HCT116 (cell line): Measurements from ENCODE around the gene CACNA2D3. TPM values are rescaled to one million over a fixed set of nuclear protein-coding genes. Genes with fewer than 3 reads are reported as not detected.

Source experiments
- ATAC-seq: fragments of 200-7000 bp; cut with Tn5 transposase; 2 replicates; pipeline ENCODE4 v1.9.1; 2020; ENCODE audit warnings: mild to moderate bottlenecking, moderate library complexity
- BruUV-seq: library from RNA; stranded (reverse); fragments of 400-500 nt; replicated peaks from 2 replicates; lab custom pipeline; 2021; lab: Mats Ljungman, UMichigan
- CTCF ChIA-PET: fragments of 300-600 bp; sonication (Branson Sonifier 250); formaldehyde crosslinking; loops from one replicate; lab custom pipeline; 2021; ENCODE audit warnings: antibody characterized with exemption; lab: Charles Lee
- POLR2A ChIA-PET: fragments of 300-600, 350-600 bp; sonication (Branson Sonifier 250); formaldehyde crosslinking; loops from one replicate; lab custom pipeline; 2021; ENCODE audit warnings: antibody characterized with exemption; lab: Charles Lee
- RAD21 ChIA-PET, 2 experiments: fragments of 300-600 bp; sonication (Branson Sonifier 250); formaldehyde crosslinking; loops; one replicate each; lab custom pipeline; 2023; ENCODE audit warnings: low total read pairs in 2 of 2; ENCODE audit not compliant: uncharacterized antibody in 2 of 2, unreplicated experiment in 2 of 2, low non-redundant PET in 1 of 2; lab: Charles Lee
- DNase-seq: peaks from one replicate; pipeline ENCODE4 v3.0.0-alpha.2; 2010; ENCODE audit warnings: low read depth, low spot score
- H2AFZ ChIP-seq: fragments of 200-600 bp; shearing (Covaris generic), sonication (generic); 2 replicates; pipeline ENCODE4 v1.6.1; 2017; ENCODE audit warnings: low read depth, mixed run types, mixed read lengths, antibody characterized with exemption, low read length; ENCODE audit not compliant: poor library complexity, severe bottlenecking
- H3K27ac ChIP-seq: 2 replicates; pipeline ENCODE4 v1.5.1; 2012; ENCODE audit warnings: low read depth, low read length
- H3K27me3 ChIP-seq: fragments of 200-600 bp; sonication (generic); 2 replicates; pipeline ENCODE4 v1.6.1; 2016; ENCODE audit warnings: mixed run types, low read length, mixed read lengths; ENCODE audit not compliant: insufficient read depth
- H3K36me3 ChIP-seq, 2 experiments: fragments of 200-500 bp in 1 of 2; fragments of 200-600 bp in 1 of 2; sonication (Bioruptor generic) in 1 of 2; sonication (generic) in 1 of 2; 2 replicates each; pipeline versions ENCODE4 v1.5.1 to v1.6.1; 2014 to 2016; ENCODE audit warnings: low read length in 2 of 2, inconsistent platforms in 1 of 2, mixed read lengths in 1 of 2, mixed run types in 1 of 2; ENCODE audit not compliant: insufficient read depth in 2 of 2, control insufficient read depth in 1 of 2
- H3K4me1 ChIP-seq, 2 experiments: fragments of 200-600 bp in 1 of 2; sonication (generic) in 1 of 2; 2 replicates each; pipeline versions ENCODE4 v1.5.1 to v1.6.1; 2012 to 2017; ENCODE audit warnings: low read length in 2 of 2, inconsistent platforms in 1 of 2, mild to moderate bottlenecking in 1 of 2, mixed read lengths in 1 of 2, mixed run types in 1 of 2, moderate library complexity in 1 of 2; ENCODE audit not compliant: insufficient read depth in 2 of 2, control insufficient read depth in 1 of 2
- H3K4me2 ChIP-seq: fragments of 200-600 bp; sonication (generic); 2 replicates; pipeline ENCODE4 v1.6.1; 2017; ENCODE audit warnings: mixed run types, low read length, mixed read lengths
- H3K4me3 ChIP-seq, 2 experiments: fragments of 200-600 bp in 1 of 2; sonication (generic) in 1 of 2; replicated peaks in 1 of 2; 2 replicates each; pipeline ENCODE4 v1.5.1; 2011 to 2016; ENCODE audit warnings: low read length in 2 of 2, control low read depth in 1 of 2, low read depth in 1 of 2, mild to moderate bottlenecking in 1 of 2, mixed read lengths in 1 of 2, mixed run types in 1 of 2
- H3K79me2 ChIP-seq: fragments of 200-600 bp; sonication (generic); 2 replicates; pipeline ENCODE4 v1.6.1; 2017; ENCODE audit warnings: mild to moderate bottlenecking, mixed run types, low read length, moderate library complexity, mixed read lengths; ENCODE audit not compliant: insufficient read depth
- H3K9ac ChIP-seq: fragments of 200-600 bp; sonication (generic); 2 replicates; pipeline ENCODE4 v1.6.1; 2016; ENCODE audit warnings: low read length, mixed read lengths
- H3K9me2 ChIP-seq: fragments of 200-600 bp; sonication (generic), shearing (Covaris generic); 2 replicates; pipeline ENCODE4 v1.6.1; 2017; ENCODE audit warnings: mixed run types, mild to moderate bottlenecking, moderate library complexity; ENCODE audit not compliant: insufficient read depth
- H3K9me3 ChIP-seq, 2 experiments: fragments of 200-500 bp in 1 of 2; fragments of 200-600 bp in 1 of 2; sonication (Bioruptor generic) in 1 of 2; sonication (generic) in 1 of 2; 2 replicates each; pipeline ENCODE4 v1.6.1; 2014 to 2017; ENCODE audit warnings: low read length in 2 of 2, mixed read lengths in 2 of 2, inconsistent platforms in 1 of 2, low read depth in 1 of 2, mild to moderate bottlenecking in 1 of 2, mixed run types in 1 of 2, moderate library complexity in 1 of 2; ENCODE audit not compliant: control insufficient read depth in 1 of 2, insufficient read depth in 1 of 2
- H4K20me1 ChIP-seq: fragments of 200-600 bp; sonication (generic), shearing (Covaris generic); 2 replicates; pipeline ENCODE4 v1.6.1; 2017; ENCODE audit warnings: mixed run types, mild to moderate bottlenecking, moderate library complexity; ENCODE audit not compliant: insufficient read depth
- CBX3 ChIP-seq: IDR thresholded peaks from 2 replicates; pipeline ENCODE4 v1.6.1; 2012; ENCODE audit warnings: low read depth
- CTCF ChIP-seq, 3 experiments: fragments of 200-600 bp in 1 of 3; sonication (generic) in 1 of 3; IDR thresholded peaks in 2 of 3; conservative IDR thresholded peaks in 1 of 3; 2 replicates each; pipeline ENCODE4 v1.5.1; 2012 to 2017; ENCODE audit warnings: low read depth in 2 of 3, low read length in 2 of 3, antibody characterized with exemption in 1 of 3, borderline replicate concordance in 1 of 3, control low read depth in 1 of 3, mild to moderate bottlenecking in 1 of 3, mixed read lengths in 1 of 3, mixed run types in 1 of 3, moderate library complexity in 1 of 3; ENCODE audit not compliant: insufficient read depth in 1 of 3
- ELF1 ChIP-seq: IDR thresholded peaks from 2 replicates; pipeline ENCODE4 v1.6.1; 2012; ENCODE audit warnings: low read depth, borderline replicate concordance
- EZH2 ChIP-seq: fragments of 200-600 bp; sonication (generic); IDR thresholded peaks from 2 replicates; pipeline ENCODE4 v1.6.1; 2017; ENCODE audit warnings: antibody characterized with exemption, mixed run types
- EZH2phosphoT487 ChIP-seq: fragments of 200-600 bp; IDR thresholded peaks from 2 replicates; pipeline ENCODE4 v1.6.1; 2018; ENCODE audit warnings: antibody characterized with exemption, borderline replicate concordance
- MAX ChIP-seq: IDR thresholded peaks from 2 replicates; pipeline ENCODE4 v1.6.1; 2012
- POLR2AphosphoS5 ChIP-seq: IDR thresholded peaks from 2 replicates; pipeline ENCODE4 v1.6.1; 2011; ENCODE audit warnings: mild to moderate bottlenecking, low read depth, low read length, moderate library complexity
- RAD21 ChIP-seq: IDR thresholded peaks from 2 replicates; pipeline ENCODE4 v1.6.1; 2012; ENCODE audit warnings: low read depth, mild to moderate bottlenecking
- REST ChIP-seq: IDR thresholded peaks from 2 replicates; pipeline ENCODE4 v1.6.1; 2012; ENCODE audit warnings: low read depth
- SP1 ChIP-seq: IDR thresholded peaks from 2 replicates; pipeline ENCODE4 v1.6.1; 2012; ENCODE audit warnings: low read depth
- SRF ChIP-seq: IDR thresholded peaks from 2 replicates; pipeline ENCODE4 v1.6.1; 2012; ENCODE audit warnings: low read depth
- TCF7L2 ChIP-seq: IDR thresholded peaks from 2 replicates; pipeline ENCODE4 v1.7.0; 2011; ENCODE audit warnings: borderline replicate concordance, inconsistent platforms; ENCODE audit not compliant: insufficient read depth, insufficient read length; ENCODE audit errors: extremely low read depth
- YY1 ChIP-seq: IDR thresholded peaks from 2 replicates; pipeline ENCODE4 v1.6.1; 2011; ENCODE audit warnings: low read length, low read depth, moderate library complexity, mild to moderate bottlenecking; ENCODE audit not compliant: insufficient replicate concordance; ENCODE audit errors: extremely low read depth
- ZBTB33 ChIP-seq: IDR thresholded peaks from 2 replicates; pipeline ENCODE4 v1.6.1; 2011; ENCODE audit warnings: mild to moderate bottlenecking, low read length, moderate library complexity; ENCODE audit not compliant: insufficient replicate concordance; ENCODE audit errors: extremely low read depth
- ZFX ChIP-seq: fragments of 450-650 bp; IDR thresholded peaks from 2 replicates; pipeline ENCODE4 v1.6.1; 2017
- intact Hi-C: fragments of 100-400 bp; cut with micrococcal nuclease; formaldehyde crosslinking; loops from 2 replicates; pipeline ENCODE4 v1.10.0; 2022
- total RNA-seq: library from RNA; stranded (reverse); gene quantifications from one replicate; pipeline ENCODE4 v1.2.1, GENCODE V29; 2021; ENCODE audit not compliant: unreplicated experiment

CACNA2D3 gene
- total RNA-seq, 1 experiment from 2014 or later: 0.20 TPM

- no peak for DNase-seq
- H2AFZ ChIP-seq: no peak overlapping the region
- no peaks in the 10 kb centered on the region for H3K36me3 ChIP-seq
- CTCF ChIA-PET: no interaction called here
- no peaks in the 10 kb centered on the region for H3K4me1 ChIP-seq
- no peak for TF ChIP-seq ZFX
- TF ChIP-seq SP1: no peak
- TF ChIP-seq RAD21: no peak
- no peak for TF ChIP-seq SRF
- TF ChIP-seq ZBTB33: no peak
- TF ChIP-seq REST: no peak
- no peak for TF ChIP-seq EZH2
- TF ChIP-seq POLR2AphosphoS5: no peak
- no peak for TF ChIP-seq EZH2phosphoT487
- no peak for TF ChIP-seq ELF1
- TF ChIP-seq CTCF (IDR thresholded peaks at IDR 0.05 in 2 of 3, conservative IDR thresholded peaks at IDR 0.05 in 1 of 3; ENCODE audit: borderline replicate concordance in 1 of 3, insufficient read depth in 1 of 3, low read depth in 2 of 3, low read length in 2 of 3): no peak
- TF ChIP-seq YY1: no peak
- TF ChIP-seq TCF7L2: no peak
- no peak for TF ChIP-seq MAX
- TF ChIP-seq CBX3: no peak
- TF ChIP-seq, all 23 proteins: peak for 0
- intact Hi-C loops: no loop called here
- Histone ChIP-seq H3K4me3 (no peak overlapping the region), H3K9ac (no peak overlapping the region), H3K9me3 (peaks cover 0 to 4% of the 10 kb centered on the region in 2 experiments; a peak in 1 of 4 replicates), H3K79me2 (no peaks in the 10 kb centered on the region), H3K27me3 (no peaks in the 10 kb centered on the region), H3K4me2 (no peak overlapping the region), H3K27ac (no peak overlapping the region), H4K20me1 (no peaks in the 10 kb centered on the region), H3K9me2 (no peaks in the 10 kb centered on the region)
- POLR2A ChIA-PET: no interaction called here
- RAD21 ChIA-PET: no interaction called here
- ATAC-seq: no peak
- no TSS peak for BruUV-seq
Observed at GRCh38 chr3:54917862-54918261, 795.5 kb downstream of the CACNA2D3 start.
